Hepatocyte (in vitro differentiated cells): ENCODE data around the gene IRAK1BP1. TPM values are rescaled to one million over a fixed set of nuclear protein-coding genes. Genes with fewer than 3 reads are reported as not detected.

ENCODE experiments used
- DNase-seq: peaks from one replicate; pipeline ENCODE4 v3.0.0-alpha.2; 2016; ENCODE audit warnings: low spot score
- H2AFZ ChIP-seq: fragments of 200-600 bp; sonication (generic); 2 replicates; pipeline ENCODE4 v1.6.0; 2016; ENCODE audit warnings: antibody characterized with exemption, mild to moderate bottlenecking
- H3K27ac ChIP-seq: fragments of 200-600 bp; sonication (generic); 2 replicates; pipeline ENCODE4 v1.5.1; 2016; ENCODE audit warnings: mild to moderate bottlenecking
- H3K27me3 ChIP-seq: fragments of 200-600 bp; sonication (generic); 2 replicates; pipeline ENCODE4 v1.6.1; 2016
- H3K36me3 ChIP-seq: fragments of 200-600 bp; sonication (generic); replicated peaks from 2 replicates; pipeline ENCODE4 v1.5.1; 2016; ENCODE audit warnings: low read depth; ENCODE audit not compliant: insufficient read depth
- H3K4me1 ChIP-seq: fragments of 200-600 bp; sonication (generic); 2 replicates; pipeline ENCODE4 v1.5.1; 2016; ENCODE audit warnings: mild to moderate bottlenecking, moderate library complexity; ENCODE audit not compliant: insufficient read depth
- H3K4me2 ChIP-seq: fragments of 200-600 bp; sonication (generic); 2 replicates; pipeline ENCODE4 v1.6.0; 2016
- H3K4me3 ChIP-seq: fragments of 200-600 bp; sonication (generic); 2 replicates; pipeline ENCODE4 v1.5.1; 2016; ENCODE audit warnings: mild to moderate bottlenecking
- H3K79me2 ChIP-seq: fragments of 200-600 bp; sonication (generic); 2 replicates; pipeline ENCODE4 v1.6.0; 2017; ENCODE audit warnings: mild to moderate bottlenecking
- H3K9me2 ChIP-seq: fragments of 200-600 bp; sonication (generic); replicated peaks from 2 replicates; pipeline ENCODE4 v1.6.0; 2017; ENCODE audit warnings: mild to moderate bottlenecking; ENCODE audit not compliant: insufficient read depth
- H3K9me3 ChIP-seq: fragments of 200-600 bp; sonication (generic); 2 replicates; pipeline ENCODE4 v1.5.1; 2016; ENCODE audit warnings: low read depth, mild to moderate bottlenecking
- H4K20me1 ChIP-seq: fragments of 200-600 bp; sonication (generic); 2 replicates; pipeline ENCODE4 v1.6.0; 2016; ENCODE audit warnings: mild to moderate bottlenecking; ENCODE audit not compliant: insufficient read depth, poor library complexity, severe bottlenecking
- EZH2 ChIP-seq: fragments of 200-600 bp; sonication (generic); IDR thresholded peaks from 2 replicates; pipeline ENCODE4 v1.6.1; 2016; ENCODE audit warnings: antibody characterized with exemption, mild to moderate bottlenecking, borderline replicate concordance
- EZH2phosphoT487 ChIP-seq: fragments of 200-600 bp; sonication (generic); IDR thresholded peaks from one replicate; pipeline ENCODE4 v1.6.1; 2018; ENCODE audit warnings: antibody characterized with exemption, mild to moderate bottlenecking, low read depth, moderate library complexity; ENCODE audit not compliant: unreplicated experiment, severe bottlenecking
- WGBS: methylation state at CpG from one replicate; pipeline ENCODE4 v1.1.6; 2016; ENCODE audit warnings: low lambda C conversion rate; ENCODE audit errors: missing lambda C conversion rate; 5-methylcytosine and 5-hydroxymethylcytosine counted together
- polyA plus RNA-seq: library from polyadenylated mRNA; unstranded; fragments of >200 nt; fragmentation: Nextera tagmentation; extraction: Ambion mirVana; gene quantifications from 2 replicates; pipeline ENCODE4 v1.2.1, GENCODE V29; 2016
- total RNA-seq: library from RNA; depleted of rRNA; stranded (reverse); fragments of >200 nt; gene quantifications from 2 replicates; pipeline ENCODE4 v1.2.3, GENCODE V29; 2014
- TF ChIP-seq, protein P1 (sequence below): fragments of 200-600 bp; sonication (generic); IDR thresholded peaks from 2 replicates; pipeline ENCODE4 v1.5.1; 2016; ENCODE audit warnings: antibody characterized with exemption, mild to moderate bottlenecking; ENCODE audit not compliant: poor library complexity

IRAK1BP1 gene
- total and polyA plus RNA-seq, 2 experiments from 2014 or later, result 1.9 to 4.3 TPM

DNA sequence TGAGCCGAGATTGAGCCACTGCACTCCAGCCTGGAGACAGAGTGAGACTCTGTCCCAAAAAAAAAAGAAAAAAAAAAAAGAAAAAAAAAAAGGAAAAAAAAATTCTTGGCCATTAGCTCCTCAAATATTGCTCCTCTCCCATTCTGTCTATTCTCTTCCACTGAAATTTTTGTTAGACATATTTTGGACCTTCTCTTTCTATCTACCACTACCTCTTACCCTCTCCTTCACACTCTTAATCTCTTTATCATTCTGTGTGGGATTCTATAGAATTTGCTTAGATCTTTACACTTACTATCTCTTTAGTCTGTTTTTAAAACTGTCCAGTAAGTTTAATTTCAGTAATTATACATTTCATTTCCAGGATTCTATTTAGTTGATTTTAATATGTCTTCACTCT is 85.0 kb downstream of the IRAK1BP1 start:
- no peak for DNase-seq
- TF ChIP-seq, protein P1, sequence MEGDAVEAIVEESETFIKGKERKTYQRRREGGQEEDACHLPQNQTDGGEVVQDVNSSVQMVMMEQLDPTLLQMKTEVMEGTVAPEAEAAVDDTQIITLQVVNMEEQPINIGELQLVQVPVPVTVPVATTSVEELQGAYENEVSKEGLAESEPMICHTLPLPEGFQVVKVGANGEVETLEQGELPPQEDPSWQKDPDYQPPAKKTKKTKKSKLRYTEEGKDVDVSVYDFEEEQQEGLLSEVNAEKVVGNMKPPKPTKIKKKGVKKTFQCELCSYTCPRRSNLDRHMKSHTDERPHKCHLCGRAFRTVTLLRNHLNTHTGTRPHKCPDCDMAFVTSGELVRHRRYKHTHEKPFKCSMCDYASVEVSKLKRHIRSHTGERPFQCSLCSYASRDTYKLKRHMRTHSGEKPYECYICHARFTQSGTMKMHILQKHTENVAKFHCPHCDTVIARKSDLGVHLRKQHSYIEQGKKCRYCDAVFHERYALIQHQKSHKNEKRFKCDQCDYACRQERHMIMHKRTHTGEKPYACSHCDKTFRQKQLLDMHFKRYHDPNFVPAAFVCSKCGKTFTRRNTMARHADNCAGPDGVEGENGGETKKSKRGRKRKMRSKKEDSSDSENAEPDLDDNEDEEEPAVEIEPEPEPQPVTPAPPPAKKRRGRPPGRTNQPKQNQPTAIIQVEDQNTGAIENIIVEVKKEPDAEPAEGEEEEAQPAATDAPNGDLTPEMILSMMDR, result no peak
- TF ChIP-seq EZH2phosphoT487 (no peak), EZH2 (no peak)
- H3K9me3 ChIP-seq, result peaks cover 14% of the 10 kb centered on the region
- no peak overlapping the region for H2AFZ ChIP-seq
- peaks cover 18% of the 10 kb centered on the region for H3K36me3 ChIP-seq
- no peak overlapping the region for H3K4me3 ChIP-seq
- no peaks in the 10 kb centered on the region for H3K79me2 ChIP-seq
- H4K20me1 ChIP-seq, result no peaks in the 10 kb centered on the region
- no peak overlapping the region for H3K27ac ChIP-seq
- no peaks in the 10 kb centered on the region for H3K27me3 ChIP-seq
- no peak overlapping the region for H3K4me2 ChIP-seq
- no peaks in the 10 kb centered on the region for H3K4me1 ChIP-seq
- no peaks in the 10 kb centered on the region for H3K9me2 ChIP-seq
- 91% methylated on average over 1 of the region's 1 CpG for WGBS

Other genes with a start within 250 kb of the IRAK1BP1 start
- 38.0 and 44.4 TPM in 2 replicates for gene PHIP, start 210.7 kb downstream of the IRAK1BP1 start, total RNA-seq
- gene PHIP, start 210.7 kb downstream of the IRAK1BP1 start, polyA plus RNA-seq, result 15.2 and 17.3 TPM in 2 replicates